WTC11 (cell line): ENCODE results near the gene SNX13.

Experiments
- ATF2 ChIP-seq: sonication (generic); formaldehyde crosslinking; IDR thresholded peaks from 2 replicates; pipeline ENCODE4 v1.8.1; 2022; ENCODE audit warnings: low read depth, missing genetic modification reagents, borderline replicate concordance
- CTCF ChIP-seq: fragments of 200-600 bp; IDR thresholded peaks from 2 replicates; pipeline ENCODE4 v1.8.0; 2022; ENCODE audit warnings: antibody characterized with exemption
- ELF4 ChIP-seq: sonication (generic); formaldehyde crosslinking; IDR thresholded peaks from 2 replicates; pipeline ENCODE4 v1.8.1; 2022; ENCODE audit warnings: low read depth, mild to moderate bottlenecking, moderate library complexity, missing genetic modification reagents
- FOXJ3 ChIP-seq: sonication (generic); formaldehyde crosslinking; IDR thresholded peaks from 2 replicates; pipeline ENCODE4 v1.9.0; 2021; ENCODE audit warnings: missing genetic modification reagents, mild to moderate bottlenecking, borderline replicate concordance
- GABPB1 ChIP-seq: sonication (generic); formaldehyde crosslinking; IDR thresholded peaks from 2 replicates; pipeline ENCODE4 v1.8.1; 2023; ENCODE audit warnings: mild to moderate bottlenecking, missing genetic modification reagents
- JAZF1 ChIP-seq: fragments of 250-450 bp; sonication (Bioruptor Pico); IDR thresholded peaks from 2 replicates; pipeline ENCODE4 v1.9.0; 2021; ENCODE audit warnings: moderate library complexity, mild to moderate bottlenecking, inconsistent platforms
- NR1H2 ChIP-seq: sonication (generic); formaldehyde crosslinking; IDR thresholded peaks from 2 replicates; pipeline ENCODE4 v1.9.0; 2021; ENCODE audit warnings: mild to moderate bottlenecking, moderate library complexity, missing genetic modification reagents
- OVOL2 ChIP-seq: fragments of 250-450 bp; sonication (Bioruptor Pico); IDR thresholded peaks from 2 replicates; pipeline ENCODE4 v1.9.0; 2021; ENCODE audit warnings: mild to moderate bottlenecking, borderline replicate concordance
- SP1 ChIP-seq: sonication (generic); formaldehyde crosslinking; conservative IDR thresholded peaks from 2 replicates; pipeline ENCODE4 v1.8.1; 2022; ENCODE audit warnings: missing genetic modification reagents
- USF2 ChIP-seq: sonication (generic); formaldehyde crosslinking; IDR thresholded peaks from 2 replicates; pipeline ENCODE4 v1.8.1; 2023; ENCODE audit warnings: mild to moderate bottlenecking, missing genetic modification reagents, moderate library complexity

- no peak for TF ChIP-seq FOXJ3 (CRISPR knock-in tag)
- no peak for TF ChIP-seq GABPB1 (CRISPR knock-in tag)
- TF ChIP-seq CTCF: no peak
- no peak for TF ChIP-seq NR1H2
- no peak for TF ChIP-seq JAZF1
- TF ChIP-seq SP1 (CRISPR knock-in tag): no peak
- TF ChIP-seq USF2 (CRISPR knock-in tag): no peak
- no peak for TF ChIP-seq ELF4 (CRISPR knock-in tag)
- TF ChIP-seq OVOL2 (CRISPR knock-in tag): no peak
- no peak for TF ChIP-seq ATF2 (CRISPR knock-in tag)
Observed at GRCh38 chr7:17984288-17984687, 44.0 kb upstream of the SNX13 start.
